MCF 10A (cell line): ENCODE results near the gene LRP11. TPM values are rescaled to one million over a fixed set of nuclear protein-coding genes. Genes with fewer than 3 reads are reported as not detected.
"Not testable (repeated sequence)": the region's sequence is repeated elsewhere in the genome, so short reads cannot be mapped to it uniquely, and the experiment has no call there.

Experiments
- BruUV-seq: library from RNA; stranded (reverse); fragments of 400-500 nt; replicated peaks from 2 replicates; lab custom pipeline; 2021; lab: Mats Ljungman, UMichigan
- CTCF ChIA-PET: fragments of 300-600 bp; sonication (Branson Sonifier 250); formaldehyde crosslinking; extraction: SDS; loops from one replicate; lab custom pipeline; 2021; ENCODE audit warnings: antibody characterized with exemption, inconsistent platforms; lab: Yijun Ruan, JAX
- POLR2A ChIA-PET: fragments of 300-600, 350-650 bp; sonication (Branson Sonifier 250); formaldehyde crosslinking; extraction: SDS; loops from one replicate; lab custom pipeline; 2020; ENCODE audit warnings: antibody characterized with exemption, inconsistent platforms; lab: Yijun Ruan, JAX
- DNase-seq: peaks from one replicate; pipeline ENCODE4 v3.0.0-alpha.2; 2018; ENCODE audit not compliant: unreplicated experiment
- H3K27ac Mint-ChIP-seq: one replicate; pipeline ENCODE4 v1.8.0; 2022; ENCODE audit warnings: mild to moderate bottlenecking, low read depth, mixed read lengths; ENCODE audit not compliant: unreplicated experiment
- H3K27me3 Mint-ChIP-seq: one replicate; pipeline ENCODE4 v1.8.0; 2022; ENCODE audit warnings: mixed read lengths; ENCODE audit not compliant: insufficient read depth, unreplicated experiment
- H3K36me3 Mint-ChIP-seq: one replicate; pipeline ENCODE4 v1.8.0; 2022; ENCODE audit warnings: mild to moderate bottlenecking, moderate library complexity, mixed read lengths; ENCODE audit not compliant: insufficient read depth, unreplicated experiment
- H3K4me1 Mint-ChIP-seq: one replicate; pipeline ENCODE4 v1.8.0; 2022; ENCODE audit warnings: mixed read lengths; ENCODE audit not compliant: insufficient read depth, unreplicated experiment
- H3K4me3 Mint-ChIP-seq: one replicate; pipeline ENCODE4 v1.8.0; 2022; ENCODE audit warnings: mild to moderate bottlenecking, moderate library complexity, mixed read lengths; ENCODE audit not compliant: unreplicated experiment
- H3K9me3 Mint-ChIP-seq: one replicate; pipeline ENCODE4 v1.8.0; 2022; ENCODE audit warnings: mixed read lengths; ENCODE audit not compliant: unreplicated experiment
- CTCF ChIP-seq: fragments of 200-600 bp; IDR thresholded peaks from one replicate; pipeline ENCODE4 v1.8.0; 2022; ENCODE audit warnings: antibody characterized with exemption, mild to moderate bottlenecking; ENCODE audit not compliant: unreplicated experiment
- intact Hi-C: fragments of 100-400 bp; cut with micrococcal nuclease; formaldehyde crosslinking; loops from 2 replicates; pipeline ENCODE4 v1.14.1; 2022
- total RNA-seq: library from RNA; stranded (reverse); gene quantifications from 2 replicates; pipeline ENCODE4 v1.2.3, GENCODE V29; 2022

Gene LRP11
- total RNA-seq, 1 experiment from 2014 or later: 46.1 TPM

- H3K36me3 Mint-ChIP-seq: peaks cover 6% of the 10 kb centered on the region
- DNase-seq: no peak
- intact Hi-C loops: no loop called here
- CTCF ChIA-PET: no interaction called here
- H3K27me3 Mint-ChIP-seq: no peaks in the 10 kb centered on the region
- BruUV-seq: no TSS peak
- TF ChIP-seq CTCF: no peak
- H3K4me1 Mint-ChIP-seq: peaks cover 5% of the 10 kb centered on the region
- H3K4me3 Mint-ChIP-seq: no peak overlapping the region
- no peak overlapping the region for H3K27ac Mint-ChIP-seq
- H3K9me3 Mint-ChIP-seq: peaks cover 12% of the 10 kb centered on the region
- POLR2A ChIA-PET: no interaction called here
Observed at GRCh38 chr6:149910721-149911151, 46.6 kb upstream of the LRP11 start.

GRCh38 chr6:149909701-149910470, 45.7 kb upstream of the LRP11 start:
- Mint-ChIP-seq H3K27ac (no peak overlapping the region), H3K4me3 (no peak overlapping the region), H3K27me3 (no peaks in the 10 kb centered on the region), H3K9me3 (peaks cover 12% of the 10 kb centered on the region), H3K36me3 (peaks cover 6% of the 10 kb centered on the region), H3K4me1 (peaks cover 5% of the 10 kb centered on the region)
- ChIA-PET CTCF (interaction anchor here (0.8 kb wide), 1 partner anchor 301 kb away, joined by 3 read pairs; no protein-coding TSS in a partner anchor), POLR2A (no interaction called here)
- intact Hi-C loops: no loop called here
- no peak for TF ChIP-seq CTCF
- no TSS peak for BruUV-seq
- DNase-seq: no peak

- H3K4me1 Mint-ChIP-seq, H3K4me3 Mint-ChIP-seq, intact Hi-C loops, H3K36me3 Mint-ChIP-seq, H3K27me3 Mint-ChIP-seq, CTCF ChIA-PET, H3K27ac Mint-ChIP-seq, DNase-seq, POLR2A ChIA-PET, BruUV-seq: not testable (repeated sequence)
- H3K9me3 Mint-ChIP-seq: peaks cover 12% of the 10 kb centered on the region
Observed at GRCh38 chr6:149908480-149908879, 44.3 kb upstream of the LRP11 start.

GRCh38 chr6:149907317-149907716, 43.2 kb upstream of the LRP11 start:
- no TSS peak for BruUV-seq
- ChIA-PET CTCF (interaction anchor here (0.7 to 1.6 kb wide), 2 partner anchors 64 to 84 kb away, joined by 3 to 5 read pairs; no protein-coding TSS in a partner anchor), POLR2A (interaction anchor here (0.8 kb wide), 1 partner anchor 21 kb away, joined by 3 read pairs; no protein-coding TSS in a partner anchor)
- no peak for DNase-seq
- H3K9me3 Mint-ChIP-seq: peaks cover 12% of the 10 kb centered on the region
- intact Hi-C loops: no loop called here
- peaks cover 6% of the 10 kb centered on the region for H3K36me3 Mint-ChIP-seq
- no peaks in the 10 kb centered on the region for H3K27me3 Mint-ChIP-seq
- TF ChIP-seq CTCF: no peak
- H3K4me3 Mint-ChIP-seq: no peak overlapping the region
- H3K4me1 Mint-ChIP-seq: no peaks in the 10 kb centered on the region
- H3K27ac Mint-ChIP-seq: peak overlapping the region; percentile 27
